Measurements from ENCODE around the gene PMAIP1.

DNA sequence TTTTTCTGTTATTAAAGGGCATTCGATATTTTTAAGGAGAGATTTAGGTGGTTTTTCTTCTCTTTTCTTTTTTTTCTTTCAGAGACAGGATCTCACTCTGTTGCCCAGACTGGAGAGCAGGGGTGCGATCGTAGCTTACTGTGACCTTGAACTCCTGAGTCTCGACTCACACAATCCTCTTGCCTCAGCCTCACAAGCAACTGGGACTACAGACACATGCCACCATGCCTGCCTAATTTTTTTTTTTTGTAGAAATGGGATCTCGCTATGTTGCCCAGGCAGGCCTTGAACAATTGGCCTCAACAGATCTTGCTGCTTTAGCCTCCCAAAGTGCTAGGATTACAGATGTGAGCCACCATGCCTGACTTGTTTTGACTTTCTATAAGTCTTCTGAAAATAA is 26.3 kb downstream of the PMAIP1 start:
- TF ChIP-seq, protein P1, sequence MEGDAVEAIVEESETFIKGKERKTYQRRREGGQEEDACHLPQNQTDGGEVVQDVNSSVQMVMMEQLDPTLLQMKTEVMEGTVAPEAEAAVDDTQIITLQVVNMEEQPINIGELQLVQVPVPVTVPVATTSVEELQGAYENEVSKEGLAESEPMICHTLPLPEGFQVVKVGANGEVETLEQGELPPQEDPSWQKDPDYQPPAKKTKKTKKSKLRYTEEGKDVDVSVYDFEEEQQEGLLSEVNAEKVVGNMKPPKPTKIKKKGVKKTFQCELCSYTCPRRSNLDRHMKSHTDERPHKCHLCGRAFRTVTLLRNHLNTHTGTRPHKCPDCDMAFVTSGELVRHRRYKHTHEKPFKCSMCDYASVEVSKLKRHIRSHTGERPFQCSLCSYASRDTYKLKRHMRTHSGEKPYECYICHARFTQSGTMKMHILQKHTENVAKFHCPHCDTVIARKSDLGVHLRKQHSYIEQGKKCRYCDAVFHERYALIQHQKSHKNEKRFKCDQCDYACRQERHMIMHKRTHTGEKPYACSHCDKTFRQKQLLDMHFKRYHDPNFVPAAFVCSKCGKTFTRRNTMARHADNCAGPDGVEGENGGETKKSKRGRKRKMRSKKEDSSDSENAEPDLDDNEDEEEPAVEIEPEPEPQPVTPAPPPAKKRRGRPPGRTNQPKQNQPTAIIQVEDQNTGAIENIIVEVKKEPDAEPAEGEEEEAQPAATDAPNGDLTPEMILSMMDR (optimal IDR thresholded peaks at IDR 0.05 in 1 of 3, IDR thresholded peaks at IDR 0.05 in 1 of 3, conservative IDR thresholded peaks at IDR 0.05 in 1 of 3; ENCODE audit: extremely low read depth in 1 of 3, insufficient read depth in 2 of 3, low read length in 3 of 3), result no peak
- TF ChIP-seq EZH2 (IDR thresholded peaks at IDR 0.05; ENCODE audit: low read length), result no peak
